Activated T-cell treated with anti-CD3 and anti-CD28 coated beads for 48 hours (primary cell): ENCODE results near the gene CSH2.
"Not testable (repeated sequence)": the region's sequence is repeated elsewhere in the genome, so short reads cannot be mapped to it uniquely, and the experiment has no call there.

ENCODE experiments used
- DNase-seq: peaks from one replicate; pipeline ENCODE4 v3.0.0-alpha.2; 2020; ENCODE audit warnings: low read depth

Gene CSH2

GRCh38 chr17:63855185-63855584 lies 18.3 kb downstream of the CSH2 start:
- DNase-seq, result no peak

- no peak for DNase-seq
Observed at GRCh38 chr17:63854709-63855108, 18.8 kb downstream of the CSH2 start.

- no peak for DNase-seq
Observed at GRCh38 chr17:63853260-63853659, 20.2 kb downstream of the CSH2 start.

GRCh38 chr17:63850401-63850800 lies 23.1 kb downstream of the CSH2 start:
- no peak for DNase-seq

GRCh38 chr17:63848834-63849689 lies 24.4 kb downstream of the CSH2 start:
- DNase-seq, result peak; percentile 95

GRCh38 chr17:63847525-63848249 lies 25.8 kb downstream of the CSH2 start:
- DNase-seq, result no peak

- no peak for DNase-seq
Observed at GRCh38 chr17:63845509-63845908, 28.0 kb downstream of the CSH2 start.

- DNase-seq, result no peak
Observed at GRCh38 chr17:63843910-63844677, 29.4 kb downstream of the CSH2 start.

- DNase-seq, result not testable (repeated sequence)
Observed at GRCh38 chr17:63843387-63843888, 30.0 kb downstream of the CSH2 start.

- peak; percentile 98 for DNase-seq
Observed at GRCh38 chr17:63842540-63843386, 30.7 kb downstream of the CSH2 start, which contains the start of gene SMARCD2. TSS of gene SMARCD2 (minus strand) at chr17:63842685. CDS start at chr17:63842674, 11 bp downstream.

GRCh38 chr17:63842173-63842539 lies 31.3 kb downstream of the CSH2 start:
- no peak for DNase-seq

GRCh38 chr17:63841350-63842172 lies 31.9 kb downstream of the CSH2 start:
- DNase-seq, result no peak

- DNase-seq, result no peak
Observed at GRCh38 chr17:63840591-63841349, 32.7 kb downstream of the CSH2 start.

GRCh38 chr17:63838631-63839171 lies 34.8 kb downstream of the CSH2 start:
- no peak for DNase-seq

- DNase-seq, result no peak
Observed at GRCh38 chr17:63837962-63838600, 35.4 kb downstream of the CSH2 start.

- no peak for DNase-seq
Observed at GRCh38 chr17:63837480-63837879, 36.0 kb downstream of the CSH2 start.

- no peak for DNase-seq
Observed at GRCh38 chr17:63836811-63837210, 36.7 kb downstream of the CSH2 start.

- DNase-seq, result no peak
Observed at GRCh38 chr17:63835167-63835720, 38.2 kb downstream of the CSH2 start.
